Glutamatergic neuron (in vitro differentiated cells): Measurements from ENCODE around the gene SLCO3A1. TPM values are rescaled to one million over a fixed set of nuclear protein-coding genes. Genes with fewer than 3 reads are reported as not detected.

Experiments used
- DNase-seq: peaks from one replicate; pipeline ENCODE4 v3.0.0; 2022
- H3K27ac Mint-ChIP-seq: one replicate; pipeline ENCODE4 v1.8.0; 2020; ENCODE audit warnings: mild to moderate bottlenecking, mixed read lengths, inconsistent platforms; ENCODE audit not compliant: unreplicated experiment
- H3K27me3 Mint-ChIP-seq: one replicate; pipeline ENCODE4 v1.8.0; 2020; ENCODE audit warnings: mild to moderate bottlenecking, moderate library complexity, mixed read lengths, inconsistent platforms; ENCODE audit not compliant: unreplicated experiment
- H3K36me3 Mint-ChIP-seq: one replicate; pipeline ENCODE4 v1.8.0; 2020; ENCODE audit warnings: mild to moderate bottlenecking, mixed read lengths, inconsistent platforms; ENCODE audit not compliant: unreplicated experiment
- H3K4me1 Mint-ChIP-seq: one replicate; pipeline ENCODE4 v1.8.0; 2020; ENCODE audit warnings: mild to moderate bottlenecking, low read depth, mixed read lengths, inconsistent platforms; ENCODE audit not compliant: unreplicated experiment
- H3K4me3 Mint-ChIP-seq: one replicate; pipeline ENCODE4 v1.8.0; 2020; ENCODE audit warnings: mild to moderate bottlenecking, mixed read lengths, inconsistent platforms; ENCODE audit not compliant: unreplicated experiment
- H3K9me3 Mint-ChIP-seq: one replicate; pipeline ENCODE4 v1.8.0; 2020; ENCODE audit warnings: mild to moderate bottlenecking, moderate library complexity, mixed read lengths, inconsistent platforms; ENCODE audit not compliant: unreplicated experiment
- CTCF ChIP-seq: fragments of 200-600 bp; sonication (generic); IDR thresholded peaks from one replicate; pipeline ENCODE4 v1.5.0; 2021; ENCODE audit not compliant: partially characterized antibody, unreplicated experiment
- total RNA-seq: library from RNA; stranded (reverse); fragmentation: NEBNext Ultra II Directional; extraction: Animal tissue kit (Norgen Biotek cat#: 25700); gene quantifications from one replicate; pipeline ENCODE4 v1.2.1, GENCODE V29; 2021; ENCODE audit not compliant: unreplicated experiment

SLCO3A1 gene
- total RNA-seq, 1 donor from 2014 or later = 27.9 TPM

GRCh38 chr15:92100751-92101150 lies 247.2 kb downstream of the SLCO3A1 start:
- H3K27me3 Mint-ChIP-seq = peaks cover 5% of the 10 kb centered on the region
- no peak for TF ChIP-seq CTCF
- no peak overlapping the region for H3K4me3 Mint-ChIP-seq
- H3K4me1 Mint-ChIP-seq = peaks cover 28% of the 10 kb centered on the region
- no peak overlapping the region for H3K27ac Mint-ChIP-seq
- no peaks in the 10 kb centered on the region for H3K36me3 Mint-ChIP-seq
- peaks cover 11% of the 10 kb centered on the region for H3K9me3 Mint-ChIP-seq
- DNase-seq = no peak

- peaks cover 5% of the 10 kb centered on the region for H3K27me3 Mint-ChIP-seq
- DNase-seq = no peak
- no peaks in the 10 kb centered on the region for H3K36me3 Mint-ChIP-seq
- peak overlapping the region; percentile 30 for H3K4me3 Mint-ChIP-seq
- peaks cover 11% of the 10 kb centered on the region for H3K9me3 Mint-ChIP-seq
- peak overlapping the region; percentile 7 for H3K27ac Mint-ChIP-seq
- no peak for TF ChIP-seq CTCF
- H3K4me1 Mint-ChIP-seq = peaks cover 28% of the 10 kb centered on the region
These were observed 248.3 kb downstream of the SLCO3A1 start for GRCh38 chr15:92101708-92102394.

- H3K27me3 Mint-ChIP-seq = peaks cover 5% of the 10 kb centered on the region
- peaks cover 27% of the 10 kb centered on the region for H3K4me1 Mint-ChIP-seq
- no peak for TF ChIP-seq CTCF
- DNase-seq = no peak
- no peak overlapping the region for H3K4me3 Mint-ChIP-seq
- H3K9me3 Mint-ChIP-seq = peaks cover 11% of the 10 kb centered on the region
- H3K36me3 Mint-ChIP-seq = no peaks in the 10 kb centered on the region
- H3K27ac Mint-ChIP-seq = no peak overlapping the region
These were observed 248.9 kb downstream of the SLCO3A1 start for GRCh38 chr15:92102395-92102755.

GRCh38 chr15:92104072-92104471 lies 250.6 kb downstream of the SLCO3A1 start:
- peaks cover 10% of the 10 kb centered on the region for H3K9me3 Mint-ChIP-seq
- DNase-seq = no peak
- H3K27ac Mint-ChIP-seq = no peak overlapping the region
- peaks cover 5% of the 10 kb centered on the region for H3K27me3 Mint-ChIP-seq
- TF ChIP-seq CTCF = no peak
- no peak overlapping the region for H3K4me3 Mint-ChIP-seq
- peaks cover 18% of the 10 kb centered on the region for H3K4me1 Mint-ChIP-seq
- no peaks in the 10 kb centered on the region for H3K36me3 Mint-ChIP-seq

- Mint-ChIP-seq H3K4me1 (peaks cover 14% of the 10 kb centered on the region), H3K27me3 (no peaks in the 10 kb centered on the region), H3K27ac (no peak overlapping the region), H3K36me3 (no peaks in the 10 kb centered on the region), H3K9me3 (peaks cover 6% of the 10 kb centered on the region), H3K4me3 (no peak overlapping the region)
- no peak for DNase-seq
- TF ChIP-seq CTCF = no peak
These were observed 252.1 kb downstream of the SLCO3A1 start for GRCh38 chr15:92105611-92106010.
